Naive B cell (primary cell): ENCODE results near the gene BEGAIN. TPM values are rescaled to one million over a fixed set of nuclear protein-coding genes. Genes with fewer than 3 reads are reported as not detected.

Source experiments
- ATAC-seq, 2 donors: fragments of 150-1000 bp; cut with Tn5 transposase; 2 replicates each; pipeline ENCODE4 v1.10.0; 2021; ENCODE audit warnings: low read depth in 2 of 2, mild to moderate bottlenecking in 2 of 2, moderate library complexity in 2 of 2
- DNase-seq: peaks from one replicate; pipeline ENCODE4 v3.0.0; 2022
- H3K27ac Mint-ChIP-seq, 6 donors: one replicate each; pipeline ENCODE4 v1.8.0; 2020 to 2022; ENCODE audit warnings: mild to moderate bottlenecking in 6 of 6, mixed read lengths in 6 of 6, moderate library complexity in 5 of 6, inconsistent platforms in 2 of 6
- H3K27me3 Mint-ChIP-seq, 3 donors: one replicate each; pipeline ENCODE4 v1.8.0; 2021 to 2022; ENCODE audit warnings: mixed read lengths in 3 of 3, mild to moderate bottlenecking in 1 of 3
- H3K36me3 Mint-ChIP-seq, 2 donors: one replicate each; pipeline ENCODE4 v1.8.0; 2020 to 2022; ENCODE audit warnings: mixed read lengths in 2 of 2, inconsistent platforms in 1 of 2, mild to moderate bottlenecking in 1 of 2
- H3K4me1 Mint-ChIP-seq, 3 donors: one replicate each; pipeline ENCODE4 v1.8.0; 2020 to 2022; ENCODE audit warnings: mixed read lengths in 3 of 3, inconsistent platforms in 1 of 3, mild to moderate bottlenecking in 1 of 3, moderate library complexity in 1 of 3
- H3K4me3 Mint-ChIP-seq, 8 donors: one replicate each; pipeline ENCODE4 v1.8.0; 2020 to 2022; ENCODE audit warnings: mild to moderate bottlenecking in 8 of 8, mixed read lengths in 8 of 8, moderate library complexity in 8 of 8, inconsistent platforms in 2 of 8
- H3K9me3 Mint-ChIP-seq, 7 donors: one replicate each; pipeline ENCODE4 v1.8.0; 2020 to 2022; ENCODE audit warnings: mixed read lengths in 7 of 7, mild to moderate bottlenecking in 5 of 7, inconsistent platforms in 2 of 7, moderate library complexity in 1 of 7
- polyA plus RNA-seq, 6 donors: library from polyadenylated mRNA; unstranded; fragments of 300-500 nt; fragmentation: Illumina TruSeq; gene quantifications; one replicate each; pipeline ENCODE4 v1.2.3, GENCODE V29; 2021; ENCODE audit warnings: low read depth in 6 of 6

The BEGAIN gene
- polyA plus RNA-seq, 6 donors from 2014 or later: 0.55 to 1.2 (median 0.92) TPM; not detected in 3

GRCh38 chr14:100532906-100533655, 54.1 kb downstream of the BEGAIN start:
- Mint-ChIP-seq H3K4me3 (no peak overlapping the region), H3K4me1 (peaks cover 0 to 4% (median 0%) of the 10 kb centered on the region in 3 donors), H3K9me3 (no peaks in the 10 kb centered on the region), H3K27ac (peak overlapping the region in 1 of 6 donors; percentile 39), H3K36me3 (no peaks in the 10 kb centered on the region), H3K27me3 (no peaks in the 10 kb centered on the region)
- no peak for DNase-seq
- ATAC-seq: no peak

GRCh38 chr14:100532154-100532861, 54.9 kb downstream of the BEGAIN start:
- Mint-ChIP-seq H3K36me3 (no peaks in the 10 kb centered on the region), H3K27me3 (no peaks in the 10 kb centered on the region), H3K4me1 (peaks cover 0 to 4% (median 0%) of the 10 kb centered on the region in 3 donors), H3K9me3 (no peaks in the 10 kb centered on the region), H3K27ac (peak overlapping the region in 2 of 6 donors; percentile 39 to 52), H3K4me3 (no peak overlapping the region)
- ATAC-seq: no peak
- no peak for DNase-seq

DNA sequence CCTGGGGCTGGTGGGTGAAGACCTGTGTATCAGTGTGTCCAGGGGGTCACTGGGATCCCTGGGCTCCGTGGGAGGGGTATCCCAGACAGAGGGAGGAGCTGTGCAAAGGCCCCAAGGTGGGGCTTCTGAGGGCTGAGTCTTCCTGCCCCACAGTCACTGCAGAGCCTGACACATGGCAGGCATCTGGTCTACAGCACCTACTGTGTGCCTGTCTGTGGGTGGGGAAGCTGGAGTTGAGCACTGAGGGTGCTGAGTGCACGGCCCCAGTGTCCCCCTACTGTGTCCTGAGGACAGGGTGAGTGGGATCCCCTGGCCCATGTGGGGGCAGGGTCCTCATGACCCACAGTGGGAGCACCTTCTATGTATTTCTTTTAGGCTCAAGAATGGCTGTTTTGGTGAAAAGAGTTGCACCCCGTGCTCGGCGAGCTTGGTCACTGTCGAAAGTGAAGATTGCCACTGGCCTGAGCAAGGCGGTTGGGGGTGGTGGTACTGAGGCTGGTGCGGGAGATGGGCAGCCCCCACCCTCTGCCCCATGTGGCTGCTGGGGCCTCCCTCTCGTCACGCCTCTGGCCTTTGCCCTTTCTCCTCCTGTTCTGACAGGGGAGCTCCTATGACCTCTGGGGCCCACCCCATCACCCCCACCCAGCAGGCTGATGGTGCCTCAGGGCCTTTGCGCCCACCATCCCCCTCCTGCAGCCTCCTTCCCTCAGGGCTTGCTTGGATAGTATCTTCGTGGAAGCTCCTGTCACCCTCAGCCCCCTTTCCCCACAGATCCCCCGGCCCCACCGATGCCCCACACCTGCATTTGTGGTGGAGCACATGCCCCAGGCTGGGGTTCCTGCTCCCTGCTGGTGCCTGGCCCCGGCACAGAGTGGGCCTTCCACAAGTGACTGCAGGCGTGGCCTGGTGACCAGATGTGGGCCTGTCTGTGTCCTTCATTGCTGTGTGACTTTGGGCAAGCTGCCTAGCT, 55.8 kb downstream of the BEGAIN start:
- H3K36me3 Mint-ChIP-seq: no peaks in the 10 kb centered on the region
- no peaks in the 10 kb centered on the region for H3K9me3 Mint-ChIP-seq
- ATAC-seq (no peak), DNase-seq (no peak)
- peak overlapping the region in 1 of 6 donors; percentile 52 for H3K27ac Mint-ChIP-seq
- H3K4me1 Mint-ChIP-seq: peaks cover 0 to 4% (median 0%) of the 10 kb centered on the region in 3 donors
- no peaks in the 10 kb centered on the region for H3K27me3 Mint-ChIP-seq
- no peak overlapping the region for H3K4me3 Mint-ChIP-seq

DNA sequence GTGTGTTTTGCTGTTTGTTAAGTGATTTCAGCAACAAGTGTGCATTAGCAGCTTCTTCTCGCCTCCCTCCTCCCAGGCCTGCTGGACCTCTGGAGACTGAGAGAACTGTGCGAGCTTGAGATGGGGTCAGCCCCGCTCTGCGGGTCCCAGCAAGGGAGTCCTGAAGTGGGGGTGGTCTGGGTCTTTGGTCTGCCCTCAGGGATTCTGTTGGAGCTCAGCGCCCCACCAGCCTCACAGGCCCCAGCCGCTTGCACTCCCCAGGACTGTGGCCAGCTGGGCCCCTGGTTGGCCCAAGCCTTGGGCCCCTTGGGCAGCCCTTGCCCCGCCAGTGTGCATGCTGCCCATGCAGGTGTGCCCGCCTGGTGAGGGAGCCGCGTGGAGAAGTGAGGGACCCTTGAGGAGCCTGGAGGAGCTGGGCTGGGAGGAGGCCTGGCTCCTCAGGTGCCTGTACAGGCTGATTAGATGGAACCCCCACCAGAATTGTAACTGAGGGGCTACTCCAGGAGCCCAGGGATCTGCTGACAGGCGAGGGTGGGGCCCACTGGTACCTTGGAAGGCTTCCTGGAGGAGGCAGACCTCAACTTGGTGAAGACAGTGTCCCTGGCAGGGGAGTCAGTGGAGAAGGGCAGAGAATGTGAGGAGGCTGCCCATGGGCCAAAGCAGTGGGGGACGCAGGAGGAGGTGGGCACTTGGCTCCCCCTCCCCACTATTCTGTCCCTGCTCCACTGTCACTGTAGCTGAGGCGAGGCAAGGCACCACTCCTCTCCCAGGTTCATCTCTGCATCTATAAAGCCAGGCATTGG, 56.7 kb downstream of the BEGAIN start:
- DNase-seq (no peak), ATAC-seq (no peak)
- H3K4me1 Mint-ChIP-seq: peaks cover 0 to 4% (median 0%) of the 10 kb centered on the region in 3 donors
- no peaks in the 10 kb centered on the region for H3K27me3 Mint-ChIP-seq
- H3K4me3 Mint-ChIP-seq: no peak overlapping the region
- H3K27ac Mint-ChIP-seq: peak overlapping the region in 1 of 6 donors; percentile 57
- no peaks in the 10 kb centered on the region for H3K9me3 Mint-ChIP-seq
- no peaks in the 10 kb centered on the region for H3K36me3 Mint-ChIP-seq

DNA sequence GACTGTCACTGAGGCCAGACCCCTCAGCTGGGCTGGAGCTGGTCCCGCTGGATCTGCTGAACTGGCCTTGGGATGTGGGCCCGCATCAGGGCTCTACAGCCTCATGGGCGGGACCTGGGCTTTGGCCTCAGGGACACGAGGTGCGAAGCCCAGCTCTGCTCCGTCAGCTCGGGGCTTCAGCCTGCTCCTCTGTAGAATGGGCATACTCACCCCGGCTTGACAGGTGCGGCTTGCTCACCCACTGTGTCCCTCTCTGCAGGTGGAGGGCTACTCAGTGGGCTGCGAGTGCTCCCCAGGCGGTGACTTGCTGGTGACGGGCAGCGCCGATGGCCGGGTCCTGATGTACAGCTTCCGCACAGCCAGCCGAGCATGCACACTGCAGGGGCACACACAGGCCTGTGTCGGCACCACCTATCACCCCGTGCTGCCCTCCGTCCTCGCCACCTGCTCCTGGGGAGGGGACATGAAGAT, 57.6 kb downstream of the BEGAIN start:
- Mint-ChIP-seq H3K4me3 (no peak overlapping the region), H3K27ac (no peak overlapping the region), H3K9me3 (no peaks in the 10 kb centered on the region), H3K36me3 (no peaks in the 10 kb centered on the region), H3K27me3 (no peaks in the 10 kb centered on the region), H3K4me1 (peaks cover 0 to 3% (median 0%) of the 10 kb centered on the region in 3 donors)
- ATAC-seq (no peak), DNase-seq (no peak)

DNA sequence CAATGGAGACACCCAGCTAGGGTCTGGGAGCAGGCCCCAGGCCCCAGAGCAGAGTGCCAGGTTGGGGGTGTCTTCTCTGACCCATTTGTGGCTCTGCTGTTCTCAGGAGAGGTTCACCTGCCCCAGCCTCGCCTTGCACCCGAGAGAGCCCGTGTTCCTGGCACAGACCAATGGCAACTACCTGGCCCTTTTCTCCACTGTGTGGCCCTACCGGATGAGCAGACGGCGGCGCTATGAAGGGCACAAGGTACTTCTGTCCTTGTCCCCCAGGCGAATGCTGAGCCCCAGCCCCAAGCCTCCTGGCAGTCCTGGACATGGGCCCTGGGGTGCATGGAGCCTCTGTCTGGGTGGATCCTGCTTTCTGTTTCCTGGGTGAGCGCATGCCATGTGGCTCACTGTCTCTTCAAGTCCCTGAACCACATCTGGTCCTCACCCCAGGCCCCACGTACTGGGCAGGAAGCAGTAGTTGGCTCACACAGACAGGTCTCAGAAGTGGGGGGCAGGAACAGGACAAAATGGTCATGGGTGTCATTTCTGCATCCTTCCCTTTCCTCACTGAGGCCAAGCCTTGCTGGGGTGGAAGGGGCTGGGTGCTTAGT, 58.2 kb downstream of the BEGAIN start:
- no peaks in the 10 kb centered on the region for H3K36me3 Mint-ChIP-seq
- no peak overlapping the region for H3K4me3 Mint-ChIP-seq
- H3K27ac Mint-ChIP-seq: peak overlapping the region in 1 of 6 donors; percentile 34
- no peak for DNase-seq
- no peaks in the 10 kb centered on the region for H3K27me3 Mint-ChIP-seq
- H3K4me1 Mint-ChIP-seq: no peaks in the 10 kb centered on the region
- H3K9me3 Mint-ChIP-seq: no peaks in the 10 kb centered on the region
- no peak for ATAC-seq

- H3K4me1 Mint-ChIP-seq: no peaks in the 10 kb centered on the region
- no peak overlapping the region for H3K27ac Mint-ChIP-seq
- H3K9me3 Mint-ChIP-seq: no peaks in the 10 kb centered on the region
- DNase-seq: no peak
- no peaks in the 10 kb centered on the region for H3K27me3 Mint-ChIP-seq
- no peaks in the 10 kb centered on the region for H3K36me3 Mint-ChIP-seq
- no peak for ATAC-seq
- no peak overlapping the region for H3K4me3 Mint-ChIP-seq
Measured at GRCh38 chr14:100526632-100527031, 60.6 kb downstream of the BEGAIN start.

- H3K27ac Mint-ChIP-seq: no peak overlapping the region
- no peaks in the 10 kb centered on the region for H3K9me3 Mint-ChIP-seq
- DNase-seq (no peak), ATAC-seq (no peak)
- no peaks in the 10 kb centered on the region for H3K4me1 Mint-ChIP-seq
- H3K36me3 Mint-ChIP-seq: no peaks in the 10 kb centered on the region
- no peaks in the 10 kb centered on the region for H3K27me3 Mint-ChIP-seq
- H3K4me3 Mint-ChIP-seq: no peak overlapping the region
Measured at GRCh38 chr14:100526057-100526456, 61.2 kb downstream of the BEGAIN start.

DNA sequence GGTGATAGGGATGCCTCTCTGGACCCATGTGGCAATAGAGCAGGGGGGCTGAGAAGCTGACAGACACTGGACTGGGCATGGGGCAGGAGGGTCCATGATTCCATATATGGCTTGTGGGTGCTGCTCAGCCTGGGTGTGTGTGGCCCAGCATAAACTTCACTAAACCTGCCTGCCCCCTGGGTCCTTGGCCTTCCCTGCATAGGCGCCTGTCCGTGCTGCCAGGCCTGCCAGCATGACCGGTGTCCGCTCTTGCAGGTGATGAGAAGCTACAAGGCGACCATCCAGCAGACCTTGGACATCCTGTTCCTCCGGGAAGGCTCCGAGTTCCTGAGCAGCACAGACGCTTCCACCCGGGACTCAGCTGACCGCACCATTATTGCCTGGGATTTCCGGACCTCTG, 61.6 kb downstream of the BEGAIN start:
- no peak for ATAC-seq
- H3K9me3 Mint-ChIP-seq: no peaks in the 10 kb centered on the region
- no peak overlapping the region for H3K4me3 Mint-ChIP-seq
- peak overlapping the region in 1 of 6 donors; percentile 9 for H3K27ac Mint-ChIP-seq
- H3K27me3 Mint-ChIP-seq: no peaks in the 10 kb centered on the region
- no peaks in the 10 kb centered on the region for H3K4me1 Mint-ChIP-seq
- no peaks in the 10 kb centered on the region for H3K36me3 Mint-ChIP-seq
- DNase-seq: no peak

GRCh38 chr14:100524933-100525243, 62.3 kb downstream of the BEGAIN start:
- Mint-ChIP-seq H3K4me3 (no peak overlapping the region), H3K27me3 (no peaks in the 10 kb centered on the region), H3K4me1 (no peaks in the 10 kb centered on the region), H3K9me3 (no peaks in the 10 kb centered on the region), H3K27ac (no peak overlapping the region), H3K36me3 (no peaks in the 10 kb centered on the region)
- no peak for DNase-seq
- no peak for ATAC-seq

DNA sequence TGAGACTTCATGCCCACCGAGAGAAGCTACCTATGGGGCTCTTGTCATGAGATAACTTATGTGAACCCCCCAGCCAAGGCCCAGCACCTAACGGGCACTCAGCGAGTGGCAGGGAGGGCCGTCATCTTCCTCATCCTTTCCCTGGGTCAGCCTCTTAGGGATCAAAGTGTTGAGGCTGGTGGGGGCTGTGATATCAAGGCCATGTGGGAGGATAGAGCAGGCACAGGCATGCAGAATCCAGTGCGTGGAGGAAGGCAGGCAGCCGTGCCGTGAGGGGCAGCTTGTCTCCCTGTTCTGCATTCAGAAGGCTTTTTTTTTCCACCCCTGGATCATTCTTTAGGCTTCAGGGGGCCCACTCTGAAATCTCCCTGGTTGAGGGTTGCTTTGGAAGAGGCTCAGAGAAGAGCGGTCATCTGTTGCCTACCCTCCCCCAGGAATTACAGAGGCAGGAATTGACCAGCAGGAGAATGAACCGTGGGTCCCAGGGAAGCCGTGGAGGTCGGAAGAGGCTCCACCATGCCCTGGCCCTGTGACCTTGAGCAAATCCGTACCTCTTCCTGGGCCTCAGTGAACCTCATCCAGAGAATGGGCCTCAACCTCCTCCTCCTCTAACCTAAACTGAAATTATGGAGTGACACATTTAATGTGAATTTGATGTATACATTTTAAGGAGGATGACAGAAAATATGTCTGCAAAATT, 62.8 kb downstream of the BEGAIN start:
- Mint-ChIP-seq H3K9me3 (peaks cover 0 to under 1% (median 0%) of the 10 kb centered on the region in 7 donors), H3K36me3 (no peaks in the 10 kb centered on the region), H3K4me3 (no peak overlapping the region), H3K27me3 (no peaks in the 10 kb centered on the region), H3K4me1 (no peaks in the 10 kb centered on the region), H3K27ac (no peak overlapping the region)
- no peak for DNase-seq
- no peak for ATAC-seq

- H3K27ac Mint-ChIP-seq: no peak overlapping the region
- peaks cover 0 to 5% (median 2%) of the 10 kb centered on the region in 7 donors for H3K9me3 Mint-ChIP-seq
- no peaks in the 10 kb centered on the region for H3K27me3 Mint-ChIP-seq
- peak overlapping the region in 1 of 8 donors; percentile 62 for H3K4me3 Mint-ChIP-seq
- ATAC-seq: no peak
- no peaks in the 10 kb centered on the region for H3K4me1 Mint-ChIP-seq
- no peaks in the 10 kb centered on the region for H3K36me3 Mint-ChIP-seq
- DNase-seq: no peak
Measured at GRCh38 chr14:100523843-100524169, 63.4 kb downstream of the BEGAIN start.
